22Rv1 (cell line): ENCODE results near the gene CALML6.

Experiments used
- H3K27ac ChIP-seq: fragments of 450-650 bp; 2 replicates; pipeline ENCODE4 v1.5.1; 2017
- ZFX ChIP-seq: fragments of 450-650 bp; IDR thresholded peaks from 2 replicates; pipeline ENCODE4 v1.6.1; 2017; ENCODE audit warnings: antibody characterized with exemption, borderline replicate concordance
- TF ChIP-seq, protein P1 (sequence below): fragments of 450-650 bp; IDR thresholded peaks from 2 replicates; pipeline ENCODE4 v1.5.1; 2017; ENCODE audit warnings: mild to moderate bottlenecking

The CALML6 gene

DNA sequence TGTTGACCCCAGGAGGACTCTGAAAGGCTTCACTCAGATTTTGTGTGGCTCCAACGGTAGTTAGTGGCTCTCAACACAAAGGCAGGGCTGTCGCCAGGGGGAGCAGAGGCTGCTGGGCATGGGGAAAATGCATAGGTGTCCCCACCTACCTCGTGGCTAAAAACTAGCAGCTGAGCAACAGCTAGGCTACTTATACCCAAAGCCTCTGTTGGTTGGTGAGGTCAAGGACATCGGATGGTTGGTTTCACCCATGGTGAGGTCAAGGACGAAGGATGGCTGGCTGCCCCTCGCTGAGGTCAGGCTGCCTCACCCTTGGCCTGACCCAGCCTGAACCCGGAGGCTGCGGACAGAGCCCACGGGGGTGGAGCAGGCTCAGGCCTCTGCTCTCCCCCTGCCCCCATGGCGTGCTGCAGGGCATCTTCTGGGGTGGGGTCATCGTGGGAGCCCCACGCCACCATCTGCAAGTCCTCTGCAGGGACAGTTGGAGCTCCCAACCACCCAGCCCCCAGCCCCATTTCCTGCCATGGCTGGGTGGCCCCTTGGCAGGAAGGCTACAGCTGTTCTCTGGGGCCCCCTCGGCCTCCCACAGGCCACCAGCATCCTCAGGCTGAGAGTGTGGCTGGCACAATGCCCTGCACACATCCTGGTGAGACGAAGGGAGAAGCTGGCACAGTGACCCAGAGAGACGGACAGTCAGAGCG is 15.6 kb upstream of the CALML6 start:
- TF ChIP-seq, protein P1, sequence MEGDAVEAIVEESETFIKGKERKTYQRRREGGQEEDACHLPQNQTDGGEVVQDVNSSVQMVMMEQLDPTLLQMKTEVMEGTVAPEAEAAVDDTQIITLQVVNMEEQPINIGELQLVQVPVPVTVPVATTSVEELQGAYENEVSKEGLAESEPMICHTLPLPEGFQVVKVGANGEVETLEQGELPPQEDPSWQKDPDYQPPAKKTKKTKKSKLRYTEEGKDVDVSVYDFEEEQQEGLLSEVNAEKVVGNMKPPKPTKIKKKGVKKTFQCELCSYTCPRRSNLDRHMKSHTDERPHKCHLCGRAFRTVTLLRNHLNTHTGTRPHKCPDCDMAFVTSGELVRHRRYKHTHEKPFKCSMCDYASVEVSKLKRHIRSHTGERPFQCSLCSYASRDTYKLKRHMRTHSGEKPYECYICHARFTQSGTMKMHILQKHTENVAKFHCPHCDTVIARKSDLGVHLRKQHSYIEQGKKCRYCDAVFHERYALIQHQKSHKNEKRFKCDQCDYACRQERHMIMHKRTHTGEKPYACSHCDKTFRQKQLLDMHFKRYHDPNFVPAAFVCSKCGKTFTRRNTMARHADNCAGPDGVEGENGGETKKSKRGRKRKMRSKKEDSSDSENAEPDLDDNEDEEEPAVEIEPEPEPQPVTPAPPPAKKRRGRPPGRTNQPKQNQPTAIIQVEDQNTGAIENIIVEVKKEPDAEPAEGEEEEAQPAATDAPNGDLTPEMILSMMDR, result no peak
- no peak for TF ChIP-seq ZFX
- no peak overlapping the region for H3K27ac ChIP-seq

DNA sequence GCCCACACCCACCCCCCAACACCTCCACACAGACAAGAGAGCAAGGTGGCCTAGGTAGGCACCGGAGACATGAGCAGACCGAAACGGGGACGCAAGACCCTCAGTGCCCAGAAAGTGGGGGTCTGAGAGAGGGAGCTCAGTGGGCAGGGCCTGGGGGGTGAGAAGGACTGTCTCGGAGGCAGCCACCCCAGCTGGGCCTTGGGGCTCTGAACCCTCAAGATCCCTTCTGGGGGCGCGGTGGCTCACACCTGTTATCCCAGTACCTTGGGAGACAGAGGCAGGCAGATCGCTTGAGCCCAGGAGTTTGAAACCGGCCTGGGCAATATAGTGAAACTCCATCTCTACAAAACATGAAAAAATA is 15.1 kb upstream of the CALML6 start:
- H3K27ac ChIP-seq, result no peak overlapping the region
- TF ChIP-seq, protein P1, result no peak
- TF ChIP-seq ZFX, result no peak

DNA sequence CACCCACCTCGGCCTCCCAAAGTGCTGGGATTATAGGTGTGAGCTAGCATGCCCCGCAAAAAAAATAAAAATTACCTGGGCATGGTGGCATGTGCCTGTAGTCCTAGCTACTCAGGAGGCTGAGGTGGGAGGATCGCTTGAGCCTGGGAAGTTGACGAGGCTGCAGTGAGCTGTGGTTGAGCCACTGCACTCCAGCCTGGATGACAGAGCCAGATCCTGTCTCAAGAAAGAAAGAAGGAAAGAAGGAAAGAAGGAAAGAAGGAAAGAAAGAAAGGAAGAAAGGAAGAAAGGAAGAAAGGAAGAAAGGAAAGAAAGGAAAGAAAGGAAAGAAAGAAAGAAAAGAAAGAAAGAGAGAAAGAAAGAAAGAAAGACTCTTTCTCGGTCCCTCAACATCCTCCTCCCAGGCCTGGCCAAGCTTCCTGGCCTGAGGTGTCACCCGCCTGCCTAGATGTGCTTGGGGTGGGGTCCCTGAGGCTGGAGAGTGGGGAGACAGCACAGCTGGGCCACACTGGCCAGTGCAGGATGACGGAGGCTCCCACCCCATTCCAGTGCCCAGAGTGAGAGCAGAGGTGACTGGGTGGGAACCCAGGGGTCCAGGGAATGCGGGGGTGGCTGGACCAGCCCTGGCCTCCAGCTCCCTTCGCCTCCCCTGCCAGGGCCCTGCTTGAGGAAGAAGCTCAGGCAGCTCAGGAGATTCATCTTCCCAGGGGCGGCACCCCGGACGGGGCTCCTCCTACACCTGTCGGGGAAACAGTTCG is 14.0 kb upstream of the CALML6 start:
- no peak for TF ChIP-seq ZFX
- TF ChIP-seq, protein P1, result no peak
- H3K27ac ChIP-seq, result no peak overlapping the region

DNA sequence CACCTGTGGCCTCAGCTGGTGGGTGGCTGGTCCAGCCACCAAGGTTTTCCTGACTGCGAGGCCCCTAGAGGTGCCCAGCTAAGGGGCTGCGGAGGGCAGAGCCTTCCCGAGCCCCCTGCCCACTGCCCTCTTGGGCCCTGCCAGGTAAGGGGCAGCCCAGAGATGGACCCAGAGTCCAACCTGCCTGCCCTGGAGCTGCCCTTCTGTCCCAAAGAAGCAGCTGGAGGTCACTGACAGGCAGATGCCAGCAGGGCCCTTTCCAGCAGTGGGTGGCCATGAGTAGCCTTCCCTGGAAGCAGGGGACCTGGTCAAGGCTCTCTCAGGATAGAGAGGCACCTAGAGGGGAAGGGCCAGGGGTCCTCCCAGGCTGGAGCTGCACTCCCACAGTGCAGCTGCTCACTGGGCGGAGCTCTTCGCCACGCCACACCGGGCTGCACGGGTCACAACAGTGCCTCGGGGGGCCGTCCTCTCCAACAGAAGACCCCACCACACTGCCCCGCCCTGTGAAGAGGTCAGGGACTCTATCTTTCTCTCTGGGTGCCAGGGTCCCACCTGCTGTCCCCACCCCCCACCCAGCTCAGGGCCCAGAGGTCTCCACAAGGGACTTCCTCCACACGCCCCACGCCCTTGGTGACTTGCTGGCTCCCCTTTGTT is 13.3 kb upstream of the CALML6 start:
- TF ChIP-seq, protein P1, result no peak
- no peak for TF ChIP-seq ZFX
- no peak overlapping the region for H3K27ac ChIP-seq

DNA sequence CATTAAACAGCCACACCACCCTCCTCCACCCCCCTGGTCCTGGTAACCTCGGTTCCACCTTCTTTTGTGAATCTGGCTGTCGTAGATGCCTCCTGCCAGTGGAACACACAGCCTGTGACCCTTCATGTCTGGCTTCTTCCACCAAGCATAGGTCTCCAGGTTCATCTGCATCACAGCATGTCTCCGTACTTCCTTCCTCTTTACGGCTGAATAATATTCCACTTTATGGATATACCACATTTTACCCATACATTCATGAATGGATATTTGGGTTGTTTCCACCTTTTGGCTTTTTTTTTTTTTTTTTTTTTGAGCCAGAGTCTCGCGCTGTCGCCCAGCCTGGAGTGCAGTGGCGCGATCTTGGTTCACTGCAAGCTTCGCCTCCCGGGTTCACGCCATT is 11.8 kb upstream of the CALML6 start:
- TF ChIP-seq, protein P1, result no peak
- TF ChIP-seq ZFX, result no peak

DNA sequence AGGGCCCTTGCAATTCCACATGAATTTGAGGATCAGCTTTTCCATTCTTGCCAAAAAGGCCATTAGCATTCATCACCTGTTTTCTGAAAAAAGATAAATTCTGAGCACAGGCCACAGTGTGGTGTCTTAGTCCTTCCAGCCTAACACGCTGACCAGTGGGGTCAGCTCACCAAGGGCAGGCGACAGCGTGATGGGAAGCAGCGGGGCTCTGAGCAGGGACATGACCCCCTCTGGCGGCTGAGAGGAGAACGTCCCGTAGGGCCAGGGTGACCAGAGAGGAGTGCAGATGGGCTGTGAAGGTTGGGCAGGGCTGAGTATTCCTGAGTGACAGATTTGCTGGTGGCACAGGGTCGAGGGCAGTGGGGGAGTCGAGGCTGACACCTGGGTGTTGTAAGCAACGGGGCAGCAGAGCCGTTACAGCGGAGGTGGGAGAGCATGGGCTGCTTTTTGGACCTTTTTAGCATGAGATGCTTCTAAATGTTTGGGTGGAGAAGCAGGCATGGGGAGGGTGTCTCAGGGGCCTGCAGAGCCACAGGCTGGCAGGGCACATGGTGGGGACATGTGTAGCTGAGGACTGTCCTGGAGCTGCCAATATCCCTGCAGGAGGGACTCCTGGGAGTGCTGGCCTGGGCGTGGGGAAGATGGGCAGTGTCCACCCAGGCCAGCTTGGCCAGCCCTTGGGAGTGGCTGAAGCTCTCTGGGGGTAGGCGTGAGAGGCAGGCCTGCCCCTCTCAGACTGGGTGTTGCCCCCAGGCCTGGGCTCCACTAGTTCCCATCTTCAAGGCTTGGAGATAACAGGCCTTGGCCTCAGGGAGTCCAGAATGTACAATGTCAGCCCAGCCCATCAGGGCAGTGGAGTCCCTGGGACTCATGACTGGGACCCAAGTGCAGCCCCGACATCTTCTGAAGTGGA is 8.6 kb upstream of the CALML6 start:
- TF ChIP-seq, protein P1, result peak; percentile 95
- TF ChIP-seq ZFX, result no peak
- no peak overlapping the region for H3K27ac ChIP-seq

More for the DNA sequence above, 11.8 kb upstream of the CALML6 start:
- no peak overlapping the region for H3K27ac ChIP-seq
